ENCODE data around the gene GALNT18.

Gene GALNT18

DNA sequence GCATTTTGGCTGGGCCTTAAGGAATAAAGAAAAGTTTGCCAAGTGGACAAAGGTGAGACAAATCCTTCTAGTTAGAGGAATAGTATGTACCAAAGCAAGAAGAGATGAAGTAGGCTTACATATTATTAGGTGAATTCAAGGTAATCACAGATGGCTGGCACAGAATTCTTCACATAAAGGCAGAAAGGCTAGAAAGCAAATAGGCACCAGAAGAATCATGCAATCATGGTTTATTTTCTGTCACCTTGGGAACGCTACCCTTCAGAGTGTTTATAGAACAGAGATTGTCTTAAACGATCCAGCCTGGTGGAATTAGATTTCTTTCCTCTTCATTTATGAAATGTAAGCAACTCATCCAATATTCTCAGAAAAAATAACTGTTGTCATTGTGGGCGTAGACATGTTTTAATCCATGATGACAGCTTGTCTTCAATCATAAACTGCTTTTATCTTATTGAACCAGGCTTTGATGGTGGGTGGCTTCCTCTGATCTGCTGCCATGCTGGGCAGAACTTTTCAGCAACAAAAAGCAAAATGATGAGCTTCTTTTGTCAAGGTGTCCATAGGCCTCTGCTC is 219.8 kb downstream of the GALNT18 start:
- no peak for DNase-seq

DNA sequence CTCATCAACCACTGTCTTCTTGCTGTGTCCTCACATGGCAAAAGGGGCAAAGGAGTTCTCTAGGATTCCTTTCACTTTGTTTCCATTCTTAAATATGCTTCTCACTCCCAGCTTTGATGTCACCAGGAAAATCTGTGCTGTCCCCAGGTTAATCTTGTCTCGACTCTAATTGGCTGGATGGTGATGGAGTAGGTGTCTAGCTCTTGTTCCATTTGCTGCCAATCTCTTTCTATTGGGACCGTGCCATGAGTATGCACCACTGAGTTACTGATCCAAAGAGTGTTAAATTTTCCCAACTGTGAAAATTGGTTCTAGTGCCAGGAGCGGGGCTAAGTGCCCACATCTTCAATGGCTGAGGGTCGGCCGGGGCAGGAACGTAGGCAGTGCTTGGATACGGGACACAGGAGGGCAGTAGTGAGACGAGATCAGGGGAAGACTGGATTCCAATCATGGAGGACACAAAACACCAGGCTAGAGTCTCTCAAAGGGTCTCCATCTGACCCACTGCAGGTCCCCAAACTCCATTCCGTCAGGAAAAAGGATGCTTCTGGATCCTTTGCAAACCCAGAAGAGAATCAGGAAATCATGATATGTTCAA is 221.1 kb downstream of the GALNT18 start:
- DNase-seq, result no peak

DNA sequence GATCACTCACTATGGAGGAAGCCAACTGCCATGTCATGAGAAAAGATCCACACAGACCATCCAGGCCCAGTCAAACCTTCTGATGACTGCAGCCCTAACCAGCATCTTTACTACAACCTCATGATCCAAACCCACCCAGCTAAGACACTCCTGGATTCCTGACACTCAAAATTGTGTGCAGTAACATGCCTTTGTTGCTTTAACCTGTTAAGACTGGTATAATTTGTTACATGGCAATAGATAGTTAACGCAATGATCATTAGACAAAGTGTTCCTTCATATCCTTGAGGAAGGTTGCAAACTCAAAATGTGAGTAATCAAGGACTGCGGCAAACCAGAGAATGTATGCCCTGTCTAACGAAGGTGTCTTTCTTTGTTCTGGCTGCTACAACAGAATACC is 221.7 kb downstream of the GALNT18 start:
- no peak for DNase-seq

DNA sequence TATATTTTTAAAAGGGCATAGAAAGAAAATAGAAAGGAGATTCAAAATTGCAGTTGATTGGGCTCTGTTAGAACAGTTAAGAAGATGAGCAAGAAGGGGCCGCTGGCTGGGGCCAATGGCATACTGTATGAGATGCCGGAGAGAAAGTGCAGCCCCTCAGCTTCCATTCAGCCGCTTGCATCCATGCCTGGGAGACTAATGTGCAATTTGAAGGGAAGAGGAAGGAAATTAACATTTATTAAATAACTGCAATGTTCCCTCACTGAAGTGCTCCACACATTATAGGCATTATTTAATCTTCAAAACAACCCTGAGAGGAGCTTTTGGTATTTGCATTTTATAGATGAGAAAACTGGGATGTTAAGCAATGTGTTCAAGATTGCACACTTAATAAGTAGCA is 224.0 kb downstream of the GALNT18 start:
- DNase-seq, result no peak

DNA sequence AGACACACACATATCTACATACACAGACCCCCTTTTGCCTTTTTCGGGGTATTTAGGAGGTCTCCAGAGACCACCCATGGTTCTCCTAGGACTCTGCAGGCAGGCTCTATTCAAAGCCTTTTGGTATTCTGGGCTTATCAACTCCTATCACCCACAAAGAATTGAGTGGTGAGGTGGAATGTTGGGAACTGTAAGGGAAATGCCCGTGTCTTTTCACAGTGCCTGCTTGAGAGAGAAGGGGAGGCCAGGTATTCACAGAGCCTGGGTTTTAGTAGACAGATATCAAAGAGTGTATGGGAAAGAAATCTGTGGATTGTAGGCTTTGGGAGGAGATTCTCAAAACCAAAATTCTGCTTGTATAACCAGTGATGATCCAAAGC is 224.8 kb downstream of the GALNT18 start:
- DNase-seq, result no peak

DNA sequence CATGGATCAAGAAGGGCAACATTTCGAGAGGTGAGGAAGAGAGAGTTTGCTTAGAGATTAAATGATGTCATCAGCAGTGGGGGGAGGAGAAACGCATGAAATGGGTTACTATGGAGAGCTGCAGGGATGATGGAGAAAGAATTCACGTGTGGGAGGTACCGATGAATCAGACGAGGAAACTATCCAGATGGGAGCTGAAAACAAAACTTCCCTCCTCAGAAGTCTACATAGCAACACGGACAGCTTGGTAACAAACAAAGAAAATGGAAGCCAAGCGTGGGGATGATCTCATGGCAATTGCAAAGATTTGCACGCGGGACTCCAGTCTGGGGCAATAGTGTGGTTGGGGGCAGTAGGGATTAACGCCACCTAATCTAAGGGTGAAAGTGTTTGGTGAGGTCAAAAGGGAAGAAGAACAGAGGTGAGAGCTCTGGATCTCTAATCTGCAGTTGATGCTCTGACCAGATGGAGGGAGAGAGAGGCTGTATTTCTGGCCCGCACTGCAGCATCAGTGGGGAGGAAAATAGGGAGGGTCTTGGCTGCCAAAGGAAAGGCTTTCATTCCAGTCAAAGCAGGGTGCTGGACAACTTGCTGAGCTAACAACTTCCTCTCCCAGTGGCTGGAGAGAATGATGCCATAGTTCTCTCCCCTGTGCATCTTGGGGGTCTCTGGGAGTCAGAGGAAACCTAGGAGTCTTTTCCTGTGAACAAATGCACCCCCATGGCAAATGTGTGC is 225.3 kb downstream of the GALNT18 start:
- peak; percentile 80 for DNase-seq

DNA sequence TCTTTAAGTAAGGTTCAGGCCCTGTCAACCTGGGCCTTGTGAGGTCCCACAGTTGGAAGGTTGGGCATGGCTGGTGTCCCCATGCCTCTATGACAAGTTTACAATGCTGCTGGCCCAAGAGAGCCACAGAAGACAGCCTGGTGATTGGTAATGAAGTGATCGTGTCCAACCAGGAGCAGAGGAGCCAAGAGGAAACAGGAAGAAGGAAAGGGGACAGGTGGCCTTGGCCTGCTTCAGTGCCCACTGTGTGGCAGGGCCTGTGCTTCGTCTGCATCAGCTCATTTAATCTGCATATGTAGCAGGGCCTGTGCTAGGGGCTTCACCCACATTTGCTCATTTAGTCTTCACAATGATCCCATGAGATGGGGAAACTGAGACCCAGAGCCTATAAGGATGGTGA is 226.7 kb downstream of the GALNT18 start:
- no peak for DNase-seq

DNA sequence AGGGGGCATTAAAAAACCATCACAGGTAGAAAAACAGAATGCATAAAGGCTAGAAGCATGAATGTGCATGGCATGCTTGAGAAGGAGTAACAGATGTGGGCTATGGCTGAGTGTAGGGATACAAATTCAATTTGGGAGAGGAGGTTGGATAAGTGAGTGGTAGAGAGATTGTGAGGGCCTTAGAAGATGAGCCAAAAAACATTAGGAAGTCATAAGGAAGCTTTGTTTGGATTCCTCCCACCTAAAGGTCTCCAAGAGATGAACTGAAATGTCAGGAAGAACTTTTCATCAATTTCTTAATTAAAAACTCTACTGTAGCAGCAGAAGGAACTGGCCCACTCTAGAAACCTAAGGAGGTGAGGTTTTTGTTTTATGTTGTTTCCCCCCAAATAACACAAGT is 227.6 kb downstream of the GALNT18 start:
- no peak for DNase-seq

DNA sequence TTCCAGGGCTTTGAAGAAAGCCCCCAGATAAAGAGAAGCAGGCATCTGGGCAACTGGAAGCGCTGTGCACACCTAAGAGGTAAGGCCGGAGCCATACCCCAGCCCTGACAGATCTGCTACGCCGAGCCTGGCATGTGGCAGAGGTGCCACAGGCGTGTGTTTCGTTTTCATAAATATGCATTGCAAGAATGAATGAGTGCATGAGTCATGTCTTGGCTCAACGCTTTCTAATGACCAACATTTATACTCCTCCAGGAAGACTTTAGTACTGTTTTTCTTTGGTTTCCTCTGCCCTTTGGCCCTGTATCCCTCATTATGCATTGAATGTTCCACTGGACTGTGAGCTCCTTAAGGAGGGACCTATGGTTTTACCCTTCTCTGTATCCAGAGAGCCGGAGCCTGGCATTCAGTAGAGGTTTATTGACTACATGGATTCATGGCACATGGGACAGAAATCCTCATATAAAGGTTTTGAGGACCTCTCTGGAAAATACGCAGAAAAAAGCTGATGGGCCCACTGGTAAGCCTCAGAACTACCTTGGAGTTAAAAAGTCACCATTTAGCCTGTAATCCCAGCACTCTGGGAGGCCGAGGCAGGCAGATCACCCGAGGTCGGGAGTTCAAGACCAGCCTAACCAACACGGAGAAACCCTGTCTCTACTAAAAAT is 229.9 kb downstream of the GALNT18 start:
- peak; percentile 60 for DNase-seq

DNA sequence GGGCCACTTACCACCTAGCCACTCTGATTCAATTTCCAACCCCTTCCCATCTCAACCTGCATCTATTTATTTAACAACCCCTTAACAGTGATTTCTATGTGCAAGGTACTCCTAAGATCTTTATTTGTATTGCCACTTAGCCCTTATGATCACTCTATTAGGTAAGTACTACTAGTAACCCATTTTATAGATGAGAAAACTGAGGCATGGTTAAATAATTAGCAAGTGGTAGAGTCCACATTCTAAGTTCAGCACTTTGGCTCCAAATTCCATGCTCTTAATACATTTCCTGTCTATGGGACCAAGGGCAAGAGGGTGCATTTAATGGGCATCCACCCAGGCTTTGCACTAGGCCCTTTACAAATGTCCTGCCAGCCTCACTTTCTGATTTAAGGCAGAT is 230.6 kb downstream of the GALNT18 start:
- no peak for DNase-seq

DNA sequence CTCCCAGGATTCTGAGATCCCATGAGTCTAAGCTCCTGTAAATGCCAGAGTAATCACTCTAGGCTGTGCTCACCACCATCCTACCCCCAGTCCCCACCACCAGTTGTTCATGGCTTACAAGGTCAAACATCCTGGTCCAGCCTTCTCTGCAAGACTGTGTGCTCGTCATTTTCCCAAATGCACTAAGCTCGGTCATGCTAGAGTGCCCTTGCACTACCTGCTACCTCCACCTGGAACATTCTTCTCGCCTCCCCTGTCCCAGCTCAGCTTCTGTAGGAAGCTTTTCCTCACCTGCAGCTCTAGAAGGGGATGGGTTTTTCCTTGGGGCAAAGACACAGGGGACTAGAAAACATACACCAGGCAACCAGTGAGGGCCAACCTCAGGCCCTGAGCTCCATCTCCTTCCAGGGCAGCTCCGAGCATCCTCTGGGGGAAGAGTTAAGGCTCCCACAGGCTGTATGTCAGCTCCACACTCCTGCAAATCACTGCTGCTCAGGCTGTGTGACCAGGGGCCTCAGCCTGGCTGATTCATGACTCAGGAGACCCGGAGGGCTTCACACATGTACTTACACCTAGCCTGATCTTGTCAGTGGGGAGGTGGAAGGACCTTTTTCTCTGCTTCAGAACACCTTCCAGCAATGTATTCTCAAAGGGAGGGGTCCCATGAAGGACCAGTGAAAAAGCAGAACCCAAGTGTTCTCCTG is 231.6 kb downstream of the GALNT18 start:
- DNase-seq, result no peak

DNA sequence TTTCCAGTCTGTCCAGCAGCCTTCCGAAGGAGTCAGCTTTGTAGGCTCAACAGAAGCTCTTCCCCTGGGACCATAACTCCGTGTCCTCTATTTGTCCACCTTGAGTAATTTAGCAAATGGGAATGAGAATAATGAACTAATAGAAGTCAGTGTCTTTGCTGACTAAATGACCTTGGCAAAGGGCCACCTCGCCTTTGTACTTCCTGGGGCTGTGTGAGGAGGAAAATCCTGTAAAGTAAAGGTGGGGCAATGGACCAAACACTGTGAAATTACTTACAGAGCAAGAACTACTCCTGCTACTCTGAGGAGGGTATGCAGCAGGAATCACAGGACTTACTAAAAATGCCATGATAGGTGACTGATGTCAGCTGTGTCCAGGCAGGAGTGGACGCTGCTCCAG is 232.6 kb downstream of the GALNT18 start:
- DNase-seq, result no peak

DNA sequence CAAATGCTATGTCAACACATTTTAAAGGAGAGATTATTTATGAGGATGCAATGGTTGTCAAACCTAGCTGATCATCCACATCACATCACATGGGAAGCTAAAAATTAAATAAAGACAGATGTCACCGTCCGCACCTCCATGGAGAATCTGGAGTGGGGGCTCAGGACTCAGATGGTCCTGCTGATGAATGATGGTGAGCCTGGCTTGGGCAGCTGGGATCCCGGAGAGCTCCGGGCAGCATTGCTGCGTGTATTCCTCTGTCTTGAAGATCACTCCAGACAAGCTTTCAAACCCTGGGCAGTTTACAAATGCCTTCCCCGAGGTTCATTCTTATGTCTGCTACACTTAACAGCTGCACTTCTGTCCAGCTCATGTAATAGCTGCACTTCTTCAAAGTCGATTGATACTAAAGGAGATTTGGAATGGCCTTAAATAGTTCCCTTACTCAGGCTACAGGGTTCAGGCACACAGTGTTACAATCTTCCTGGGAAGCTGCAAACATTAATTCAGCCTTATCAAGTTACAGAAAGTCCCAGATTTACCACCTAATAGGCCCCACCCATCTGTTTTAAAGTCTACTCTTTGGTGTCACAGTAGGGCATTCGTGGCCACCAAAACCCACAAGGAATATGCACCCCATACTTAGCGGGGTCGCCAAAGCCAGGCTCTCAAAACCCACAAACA is 234.0 kb downstream of the GALNT18 start:
- no peak for DNase-seq

DNA sequence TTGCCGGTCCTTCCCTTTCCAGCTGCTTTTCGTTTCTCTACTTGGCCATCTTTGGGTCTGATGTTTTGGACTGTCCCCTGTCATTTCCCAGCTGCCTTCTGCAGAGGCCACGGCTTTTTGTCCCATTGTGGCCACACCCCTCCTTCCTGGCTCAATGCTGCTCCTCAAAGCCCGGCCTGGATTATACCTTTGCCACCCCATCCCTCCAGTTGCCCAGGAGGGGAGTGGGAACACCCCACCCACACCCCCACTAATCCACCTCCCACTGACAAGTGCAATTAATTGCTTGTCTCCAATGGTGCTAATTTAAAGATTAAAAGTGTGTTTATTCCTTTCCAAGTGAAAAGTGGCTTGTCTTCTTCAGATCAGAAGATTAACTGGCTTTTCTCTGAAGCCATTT is 234.6 kb downstream of the GALNT18 start:
- no peak for DNase-seq

DNA sequence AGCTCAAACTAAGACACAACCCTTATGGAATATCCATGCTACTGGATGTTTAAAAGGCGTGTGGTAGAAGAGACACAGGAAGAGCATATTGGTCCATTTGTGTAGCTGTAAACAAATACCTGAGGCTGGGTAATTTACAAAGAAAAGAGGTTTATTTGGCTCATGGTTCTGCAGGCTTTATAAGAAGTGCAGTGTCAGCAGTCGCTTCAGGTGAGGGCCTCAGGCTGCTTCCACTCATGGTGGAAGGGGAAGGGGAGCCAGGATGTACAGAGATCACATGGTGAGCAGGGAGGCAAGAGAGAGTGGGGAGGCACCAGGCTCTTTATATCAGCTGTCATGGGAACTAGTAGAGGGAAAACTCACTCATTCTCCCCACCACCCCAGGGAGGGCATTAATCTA is 237.0 kb downstream of the GALNT18 start:
- DNase-seq, result no peak

DNA sequence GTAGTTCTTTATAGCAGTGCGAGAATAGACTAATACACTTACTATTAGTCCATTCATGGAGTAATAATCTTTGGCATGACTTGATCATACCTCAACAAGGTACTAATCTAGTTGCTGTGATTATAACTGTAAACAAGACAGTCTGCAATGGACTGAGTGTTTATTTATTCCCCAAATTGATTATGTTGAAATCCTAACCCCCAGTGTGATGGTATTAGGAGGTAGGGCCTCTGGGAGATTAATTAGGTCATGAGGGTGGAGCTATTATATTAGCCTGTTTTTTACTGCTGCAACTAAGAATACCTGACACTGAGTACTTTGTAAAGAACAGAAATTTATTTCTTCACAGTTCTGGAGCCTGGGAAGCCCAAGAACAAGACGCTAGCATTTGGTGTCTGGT is 237.8 kb downstream of the GALNT18 start:
- DNase-seq, result no peak

DNA sequence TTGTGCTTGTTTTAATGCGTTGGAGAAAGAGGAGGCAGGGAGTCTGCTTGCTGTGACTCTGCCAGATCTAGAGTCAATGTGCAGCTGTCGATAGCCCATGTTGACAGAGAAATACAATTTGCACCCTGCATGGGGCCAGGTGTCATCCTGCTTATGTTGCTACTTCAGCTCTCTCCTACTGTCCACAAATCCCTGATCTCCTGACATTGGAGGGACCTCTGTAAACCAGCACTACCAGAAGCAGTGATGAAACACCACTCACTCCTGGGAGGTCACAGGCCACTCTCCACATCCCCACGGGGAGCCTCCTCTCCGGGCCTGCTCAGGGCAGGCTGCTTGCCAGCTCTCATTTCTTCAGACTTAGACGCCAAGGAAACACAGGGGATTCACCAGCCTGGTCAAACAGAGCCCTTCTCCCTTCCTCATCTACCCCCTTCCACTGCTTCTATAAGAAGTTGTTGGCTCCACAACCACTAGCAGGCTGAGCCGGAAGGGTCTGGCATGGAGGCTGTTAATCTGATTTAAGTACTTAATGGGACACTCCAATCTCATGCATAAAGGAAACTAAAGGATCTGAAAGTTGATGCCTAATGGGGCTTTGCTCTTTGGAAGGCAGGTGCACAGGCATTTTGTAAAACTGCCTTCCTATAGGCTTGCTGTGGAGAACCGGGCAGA is 238.8 kb downstream of the GALNT18 start:
- no peak for DNase-seq

DNA sequence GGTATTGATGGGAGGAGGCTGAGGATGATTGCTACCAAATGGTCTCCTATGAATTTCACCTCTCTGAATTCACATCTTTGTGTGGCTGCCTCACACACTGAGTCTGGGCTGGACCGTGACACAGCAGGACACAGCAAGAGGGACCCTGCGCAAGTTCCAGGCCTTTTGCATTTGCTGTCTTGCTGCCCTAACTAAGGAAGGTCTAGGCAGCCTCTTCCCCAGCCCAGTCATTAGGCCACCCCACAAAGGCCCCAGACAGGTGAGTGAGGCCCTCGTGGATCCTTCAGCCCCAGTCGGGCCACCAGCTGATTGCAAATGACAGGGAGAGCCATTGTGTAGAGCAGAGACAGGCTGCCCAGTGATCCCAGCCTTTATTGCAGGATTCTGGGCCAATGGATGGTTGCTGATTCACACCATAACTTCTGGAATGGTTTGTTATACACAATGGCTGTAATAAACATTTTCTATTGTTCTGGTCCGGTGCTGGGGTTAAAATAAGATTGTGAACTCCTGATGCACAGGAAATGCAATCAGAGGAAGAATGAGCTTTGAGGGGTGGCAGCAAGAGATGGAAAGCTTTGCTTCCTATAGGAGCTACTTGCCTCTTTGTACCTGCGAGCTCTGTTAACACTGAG is 240.2 kb downstream of the GALNT18 start:
- no peak for DNase-seq

DNA sequence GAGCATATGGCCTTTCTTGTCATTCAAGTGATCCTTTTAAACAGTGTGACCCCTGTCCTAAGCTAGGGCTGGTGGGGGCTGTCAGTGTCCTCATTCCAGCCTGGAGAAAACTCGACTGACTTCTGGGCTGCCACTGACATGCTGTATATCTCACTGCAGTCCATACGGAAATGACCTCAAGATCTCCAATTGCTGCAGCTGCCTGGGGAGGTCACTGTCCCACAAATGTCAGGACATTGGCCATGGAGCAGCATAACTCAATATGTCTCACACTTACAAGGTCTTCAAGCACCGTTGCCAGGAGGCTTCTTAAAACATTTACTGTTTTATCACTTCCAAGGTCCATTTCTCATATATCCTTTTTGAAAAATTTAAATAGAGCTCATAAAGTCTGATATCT is 240.9 kb downstream of the GALNT18 start:
- no peak for DNase-seq

DNA sequence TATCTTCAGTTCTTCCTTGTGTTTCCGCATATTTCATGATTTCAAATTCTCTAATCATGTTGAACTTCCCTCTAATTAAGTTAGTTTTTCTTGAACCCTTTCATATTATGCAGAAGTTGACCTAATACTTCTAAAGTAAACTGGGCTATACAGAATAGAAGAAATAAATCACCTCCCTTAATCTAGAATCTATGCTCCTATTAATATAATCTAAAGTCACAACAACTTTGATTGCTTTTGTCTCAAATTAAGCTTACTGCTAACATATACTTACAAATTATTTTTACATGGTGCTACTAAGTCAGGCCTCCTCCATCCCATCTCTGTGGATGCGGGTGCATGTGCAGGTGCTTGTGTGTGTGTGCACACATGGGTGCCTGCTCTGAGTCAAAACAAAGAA is 241.5 kb downstream of the GALNT18 start:
- no peak for DNase-seq

DNA sequence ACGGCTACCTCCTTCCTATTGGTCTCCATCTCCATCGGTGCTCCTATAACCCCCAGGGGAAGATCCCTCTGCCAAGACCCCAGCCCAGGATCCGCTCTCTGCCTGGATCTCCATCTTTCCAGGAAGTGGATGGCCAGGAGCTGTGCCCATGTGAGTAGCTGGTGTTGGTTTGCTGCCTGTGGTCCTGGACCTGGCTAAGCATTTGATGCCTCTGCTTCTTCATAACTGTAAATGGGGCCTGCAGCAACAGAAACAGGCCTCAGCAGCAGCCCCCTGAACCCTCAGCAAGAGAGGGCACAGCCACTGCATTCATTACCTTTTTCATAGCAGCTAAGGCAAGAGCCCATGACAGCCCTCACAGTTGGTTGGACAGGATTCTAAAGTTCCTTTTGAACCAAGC is 242.1 kb downstream of the GALNT18 start:
- no peak for DNase-seq
